Aorta (tissue), 5 donors: ENCODE measurements around the gene SHROOM3. TPM values are rescaled to one million over a fixed set of nuclear protein-coding genes. Genes with fewer than 3 reads are reported as not detected.
"Not testable (repeated sequence)": the region's sequence is repeated elsewhere in the genome, so short reads cannot be mapped to it uniquely, and the experiment has no call there.

ENCODE experiments used
- ATAC-seq: fragments of 200-7000 bp; cut with Tn5 transposase; one replicate; pipeline ENCODE4 v1.9.1; 2022; ENCODE audit warnings: moderate library complexity; ENCODE audit not compliant: low FRiP score
- DNase-seq, 2 donors: peaks; one replicate each; pipeline ENCODE4 v3.0.0-alpha.2; 2020
- H3K27ac ChIP-seq, 2 donors: one replicate each; pipeline ENCODE4 v1.5.1; 2013; ENCODE audit warnings: low read length in 2 of 2, mild to moderate bottlenecking in 2 of 2, moderate library complexity in 2 of 2, control low read depth in 1 of 2, inconsistent platforms in 1 of 2, low read depth in 1 of 2
- H3K27me3 ChIP-seq, 2 donors: one replicate each; pipeline ENCODE4 v1.6.1; 2013; ENCODE audit warnings: control low read depth in 1 of 2, low read length in 1 of 2, mild to moderate bottlenecking in 1 of 2, moderate library complexity in 1 of 2; ENCODE audit not compliant: insufficient read depth in 2 of 2, control insufficient read depth in 1 of 2
- H3K36me3 ChIP-seq, 2 donors: one replicate each; pipeline ENCODE4 v1.6.1; 2013; ENCODE audit warnings: control low read depth in 1 of 2, low read length in 1 of 2, mild to moderate bottlenecking in 1 of 2; ENCODE audit not compliant: insufficient read depth in 2 of 2, control insufficient read depth in 1 of 2
- H3K4me1 ChIP-seq, 2 donors: one replicate each; pipeline ENCODE4 v1.6.1; 2013; ENCODE audit warnings: low read length in 2 of 2, control low read depth in 1 of 2, mild to moderate bottlenecking in 1 of 2, moderate library complexity in 1 of 2; ENCODE audit not compliant: insufficient read depth in 2 of 2, control insufficient read depth in 1 of 2
- H3K4me3 ChIP-seq, 2 donors: one replicate each; pipeline ENCODE4 v1.5.1; 2013; ENCODE audit warnings: low read length in 2 of 2, control low read depth in 1 of 2, mild to moderate bottlenecking in 1 of 2
- H3K9me3 ChIP-seq: one replicate; pipeline ENCODE4 v1.6.1; 2013; ENCODE audit warnings: mild to moderate bottlenecking, low read length; ENCODE audit not compliant: control insufficient read depth
- WGBS, 2 donors: extraction: QIAGEN DNeasy Blood & Tissue Kit; methylation state at CpG; one replicate each; pipeline ENCODE4 v1.1.7; 2013; 5-methylcytosine and 5-hydroxymethylcytosine counted together
- intact Hi-C, 2 donors: fragments of 100-400 bp; cut with DNase I; formaldehyde crosslinking; loops; one replicate each; pipeline versions ENCODE4 v1.14.2 to v1.15.0; 2022
- polyA plus RNA-seq, 2 donors: library from polyadenylated mRNA; stranded (reverse); fragments of 200-250 nt; gene quantifications; one replicate each; pipeline ENCODE4 v1.2.3, GENCODE V29; 2013
- total RNA-seq, 2 donors: library from RNA; stranded (reverse); fragmentation: NEBNext Ultra II Directional; extraction: Animal tissue kit (Norgen Biotek cat#: 25700); gene quantifications; one replicate each; pipeline ENCODE4 v1.2.1, GENCODE V29; 2021
- donor health status: healthy with polysubstance abuse.
- donor health status: Bipolar disorder and iron deficiency.
- donor health status: DM: no; HTN: no; CAD: no.
- donor health status: DM: no; HTN: no; CAD: no.
- donor health status: DM: yes; HTN: yes; CAD: no.

Gene SHROOM3
- total and polyA plus RNA-seq, 4 donors: 14.1 to 173 (median 32.8) TPM

- Histone ChIP-seq H3K27me3 (no peaks in the 10 kb centered on the region), H3K36me3 (no peaks in the 10 kb centered on the region), H3K9me3 (no peaks in the 10 kb centered on the region), H3K4me3 (peak overlapping the region; percentile 65 to 82), H3K27ac (no peak overlapping the region), H3K4me1 (no peaks in the 10 kb centered on the region)
- intact Hi-C loops: loop anchor here in 1 of 2 donors (2.0 kb wide), 1 partner anchor 113 kb away; the partner anchor contains the start of gene STBD1
- DNase-seq (no peak), ATAC-seq (peak; percentile 53)
- WGBS, 2 donors: 23 to 33% methylated on average over 18 of the region's 18 CpGs
Measured at GRCh38 chr4:76420188-76420761, 14.8 kb upstream of the SHROOM3 start.

DNA sequence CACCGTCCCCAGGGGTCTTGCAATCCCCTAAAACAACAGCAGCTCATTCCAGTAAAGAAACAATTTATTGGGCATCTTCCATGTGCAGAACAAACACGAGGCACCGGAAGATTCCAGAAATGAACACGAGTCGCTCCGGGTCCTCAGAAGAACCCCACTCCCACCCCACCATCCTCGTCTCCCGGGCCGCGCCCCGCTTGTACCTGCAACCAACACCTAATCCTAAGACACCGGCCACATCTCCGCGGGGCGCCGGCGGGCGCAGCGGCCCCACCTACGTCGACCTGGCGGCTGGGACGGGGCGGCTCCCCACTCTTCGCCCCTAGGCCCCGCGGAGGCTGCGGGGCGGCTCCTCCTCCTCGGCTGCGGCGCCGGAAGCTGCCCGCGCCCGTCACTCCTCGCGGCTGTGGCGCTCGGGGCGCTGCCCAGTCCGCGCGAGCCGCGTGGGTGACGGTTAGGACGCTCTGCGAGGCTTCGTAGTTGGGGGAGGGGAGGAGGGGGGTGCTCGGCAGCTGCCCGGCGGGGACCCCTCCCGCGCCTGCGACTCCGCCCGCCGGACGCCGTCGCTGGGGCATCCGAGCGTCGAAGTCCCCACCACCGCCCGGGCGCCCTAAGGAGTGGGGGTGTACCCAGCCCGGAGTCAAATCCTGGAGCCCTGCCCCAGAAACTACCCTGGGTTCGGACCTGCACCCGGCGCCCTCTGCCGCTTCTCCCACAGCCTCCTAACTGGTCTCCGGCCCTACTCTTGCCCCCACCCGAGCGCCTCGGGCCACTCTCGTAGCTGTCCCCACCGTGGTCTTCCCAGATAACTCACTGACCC is 14.1 kb upstream of the SHROOM3 start, which contains the start of gene CCDC158:
Gene CCDC158 (minus strand): TSS at position 380 of the 820 bp plus-strand sequence. CDS start 17,934 bp downstream, outside the sequence.
- H3K36me3 ChIP-seq: no peaks in the 10 kb centered on the region
- no peaks in the 10 kb centered on the region for H3K4me1 ChIP-seq
- WGBS, 2 donors: 2 to 6% methylated on average over 77 to 79 of the region's 79 CpGs
- H3K27me3 ChIP-seq: no peaks in the 10 kb centered on the region
- intact Hi-C loops: loop anchor here in 1 of 2 donors (2.0 kb wide), 1 partner anchor 114 kb away; the partner anchor contains the start of gene STBD1
- no peaks in the 10 kb centered on the region for H3K9me3 ChIP-seq
- peak within 1 kb of the TSS; percentile 65 to 82 for H3K4me3 ChIP-seq
- H3K27ac ChIP-seq: no peak within 1 kb of the TSS
- DNase-seq (peak; percentile 50 to 83), ATAC-seq (peak; percentile 91)

GRCh38 chr4:76423159-76423558 is 11.9 kb upstream of the SHROOM3 start:
- intact Hi-C loops, H3K4me1 ChIP-seq: not testable (repeated sequence)
- WGBS, 2 donors: 96 to 97% methylated on average over 22 to 27 of the region's 27 CpGs

DNA sequence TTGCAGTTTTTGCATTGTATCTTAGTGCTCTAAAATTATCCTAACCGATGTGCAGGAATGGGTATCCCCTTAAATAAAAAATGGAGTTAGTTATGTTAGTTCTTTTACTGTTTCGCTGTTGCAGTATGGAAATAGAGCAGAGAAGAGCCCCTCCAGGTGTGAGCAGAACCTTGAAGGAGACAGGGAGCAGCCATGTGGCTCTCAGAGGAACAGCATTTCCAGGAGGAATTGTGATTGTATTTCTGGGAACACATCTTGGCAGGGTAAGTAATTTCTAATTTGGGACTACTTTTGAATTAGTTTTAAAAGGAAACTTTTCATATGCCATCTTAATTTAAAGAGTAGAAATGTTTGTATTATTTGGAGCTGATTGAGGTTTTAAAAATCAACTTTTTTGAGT is 8.8 kb upstream of the SHROOM3 start:
- Histone ChIP-seq H3K27me3 (no peaks in the 10 kb centered on the region), H3K36me3 (no peaks in the 10 kb centered on the region), H3K9me3 (no peaks in the 10 kb centered on the region), H3K27ac (no peak overlapping the region), H3K4me3 (no peak overlapping the region), H3K4me1 (no peaks in the 10 kb centered on the region)
- no peak for DNase-seq
- no peak for ATAC-seq
- 17 to 18% methylated on average over 2 of the region's 2 CpGs for WGBS, 2 donors
- intact Hi-C loops: loop anchor here (5.0 kb wide), 2 partner anchors 249 to 781 kb away; no protein-coding TSS in a partner anchor

More at GRCh38 chr4:76423159-76423558, 11.9 kb upstream of the SHROOM3 start:
- H3K9me3 ChIP-seq, H3K4me3 ChIP-seq, DNase-seq, H3K36me3 ChIP-seq, ATAC-seq, H3K27me3 ChIP-seq, H3K27ac ChIP-seq: not testable (repeated sequence)

GRCh38 chr4:76429636-76430035 is 5.4 kb upstream of the SHROOM3 start:
- Histone ChIP-seq H3K36me3 (no peaks in the 10 kb centered on the region), H3K27ac (no peak overlapping the region), H3K9me3 (no peaks in the 10 kb centered on the region), H3K4me3 (no peak overlapping the region), H3K4me1 (no peaks in the 10 kb centered on the region), H3K27me3 (no peaks in the 10 kb centered on the region)
- ATAC-seq (no peak), DNase-seq (no peak)
- WGBS, 2 donors: 96% methylated on average over 1 of the region's 1 CpG
- intact Hi-C loops: loop anchor here (2.0 to 10.0 kb wide), 5 partner anchors 75 to 778 kb away; no protein-coding TSS in a partner anchor

- Histone ChIP-seq H3K4me3 (no peak overlapping the region), H3K27ac (no peak overlapping the region), H3K4me1 (peaks cover 0 to under 1% of the 10 kb centered on the region in 2 donors), H3K9me3 (no peaks in the 10 kb centered on the region), H3K27me3 (no peaks in the 10 kb centered on the region), H3K36me3 (no peaks in the 10 kb centered on the region)
- DNase-seq (no peak), ATAC-seq (no peak)
- intact Hi-C loops: loop anchor here (2.0 to 10.0 kb wide), 3 partner anchors 74 to 327 kb away; no protein-coding TSS in a partner anchor
- 37 to 44% methylated on average over 15 of the region's 15 CpGs for WGBS, 2 donors
Measured at GRCh38 chr4:76430519-76431388, 4.3 kb upstream of the SHROOM3 start.

- 7 to 9% methylated on average over 7 of the region's 7 CpGs for WGBS, 2 donors
- DNase-seq: no peak
- no peaks in the 10 kb centered on the region for H3K27me3 ChIP-seq
- peak overlapping the region; percentile 42 to 76 for H3K27ac ChIP-seq
- intact Hi-C loops: loop anchor here in 1 of 2 donors (5.0 to 10.0 kb wide), 2 partner anchors 62 to 251 kb away; no protein-coding TSS in a partner anchor
- no peaks in the 10 kb centered on the region for H3K36me3 ChIP-seq
- H3K4me1 ChIP-seq: peaks cover 0 to 7% of the 10 kb centered on the region in 2 donors
- peak overlapping the region; percentile 62 to 92 for H3K4me3 ChIP-seq
- no peaks in the 10 kb centered on the region for H3K9me3 ChIP-seq
- peak; percentile 53 for ATAC-seq
Measured at GRCh38 chr4:76435528-76436319, 695 bp downstream of the SHROOM3 start.
